ENCODE data around the gene METAP1D. TPM values are rescaled to one million over a fixed set of nuclear protein-coding genes. Genes with fewer than 3 reads are reported as not detected.

METAP1D gene
- total and polyA plus RNA-seq, 12 donors, result 1.7 to 21.8 (median 7.8) TPM

DNA sequence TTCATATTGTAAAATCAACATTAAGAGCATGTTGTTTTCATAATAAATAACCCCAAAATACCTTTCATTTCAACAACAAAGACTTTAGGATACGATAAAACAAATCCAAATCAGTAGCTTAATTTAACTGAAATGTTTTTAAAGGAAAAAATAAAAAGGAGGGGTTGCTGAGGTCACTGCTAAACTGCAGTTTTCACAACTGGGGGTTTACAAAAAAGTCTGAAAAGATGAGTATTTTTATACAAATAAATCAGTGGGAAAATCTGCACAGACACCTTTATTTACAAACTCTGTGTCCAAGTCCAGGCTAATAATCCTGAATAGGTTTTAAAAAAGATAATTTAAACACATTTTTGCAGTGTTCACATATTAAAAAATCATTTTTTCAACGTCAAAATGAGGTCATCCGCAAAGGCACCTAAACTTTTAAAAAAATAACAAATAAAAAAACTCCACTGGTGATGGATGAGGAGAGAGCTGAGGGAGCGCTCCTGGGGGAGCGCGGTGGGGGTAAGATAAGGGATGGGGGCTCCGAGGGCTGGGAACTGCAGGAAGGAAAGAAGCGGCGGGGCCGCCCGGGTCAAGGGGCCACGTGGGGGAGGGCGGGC is 99.8 kb downstream of the METAP1D start:
- Histone ChIP-seq H3K36me3 (replicated peaks in 1 of 2) (no peaks in the 10 kb centered on the region), H3K4me3 (peak overlapping the region in 1 of 4 donors; percentile 53), H3K27me3 (peaks cover 92% of the 10 kb centered on the region), H3K9me3 (replicated peaks in 1 of 3) (no peaks in the 10 kb centered on the region), H3K4me1 (replicated peaks in 1 of 2) (peaks cover 37 to 67% of the 10 kb centered on the region in 2 donors), H3K27ac (peak overlapping the region in 1 of 5 donors; percentile 10)
- TF ChIP-seq, protein P1, sequence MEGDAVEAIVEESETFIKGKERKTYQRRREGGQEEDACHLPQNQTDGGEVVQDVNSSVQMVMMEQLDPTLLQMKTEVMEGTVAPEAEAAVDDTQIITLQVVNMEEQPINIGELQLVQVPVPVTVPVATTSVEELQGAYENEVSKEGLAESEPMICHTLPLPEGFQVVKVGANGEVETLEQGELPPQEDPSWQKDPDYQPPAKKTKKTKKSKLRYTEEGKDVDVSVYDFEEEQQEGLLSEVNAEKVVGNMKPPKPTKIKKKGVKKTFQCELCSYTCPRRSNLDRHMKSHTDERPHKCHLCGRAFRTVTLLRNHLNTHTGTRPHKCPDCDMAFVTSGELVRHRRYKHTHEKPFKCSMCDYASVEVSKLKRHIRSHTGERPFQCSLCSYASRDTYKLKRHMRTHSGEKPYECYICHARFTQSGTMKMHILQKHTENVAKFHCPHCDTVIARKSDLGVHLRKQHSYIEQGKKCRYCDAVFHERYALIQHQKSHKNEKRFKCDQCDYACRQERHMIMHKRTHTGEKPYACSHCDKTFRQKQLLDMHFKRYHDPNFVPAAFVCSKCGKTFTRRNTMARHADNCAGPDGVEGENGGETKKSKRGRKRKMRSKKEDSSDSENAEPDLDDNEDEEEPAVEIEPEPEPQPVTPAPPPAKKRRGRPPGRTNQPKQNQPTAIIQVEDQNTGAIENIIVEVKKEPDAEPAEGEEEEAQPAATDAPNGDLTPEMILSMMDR (IDR thresholded peaks at IDR 0.05), result no peak
- TF ChIP-seq POLR2A (IDR thresholded peaks at IDR 0.05), result no peak
- no peak for DNase-seq
- intact Hi-C loops (cut with DNase I), result loop anchor here (5.0 to 10.0 kb wide), 6 partner anchors 97 to 525 kb away; partner anchors contain the start of gene METAP1D (in 1 of the 2)
- WGBS, 4 donors, result 7 to 17% (median 10%) methylated on average over 7 to 13 of the region's 13 CpGs

DNA sequence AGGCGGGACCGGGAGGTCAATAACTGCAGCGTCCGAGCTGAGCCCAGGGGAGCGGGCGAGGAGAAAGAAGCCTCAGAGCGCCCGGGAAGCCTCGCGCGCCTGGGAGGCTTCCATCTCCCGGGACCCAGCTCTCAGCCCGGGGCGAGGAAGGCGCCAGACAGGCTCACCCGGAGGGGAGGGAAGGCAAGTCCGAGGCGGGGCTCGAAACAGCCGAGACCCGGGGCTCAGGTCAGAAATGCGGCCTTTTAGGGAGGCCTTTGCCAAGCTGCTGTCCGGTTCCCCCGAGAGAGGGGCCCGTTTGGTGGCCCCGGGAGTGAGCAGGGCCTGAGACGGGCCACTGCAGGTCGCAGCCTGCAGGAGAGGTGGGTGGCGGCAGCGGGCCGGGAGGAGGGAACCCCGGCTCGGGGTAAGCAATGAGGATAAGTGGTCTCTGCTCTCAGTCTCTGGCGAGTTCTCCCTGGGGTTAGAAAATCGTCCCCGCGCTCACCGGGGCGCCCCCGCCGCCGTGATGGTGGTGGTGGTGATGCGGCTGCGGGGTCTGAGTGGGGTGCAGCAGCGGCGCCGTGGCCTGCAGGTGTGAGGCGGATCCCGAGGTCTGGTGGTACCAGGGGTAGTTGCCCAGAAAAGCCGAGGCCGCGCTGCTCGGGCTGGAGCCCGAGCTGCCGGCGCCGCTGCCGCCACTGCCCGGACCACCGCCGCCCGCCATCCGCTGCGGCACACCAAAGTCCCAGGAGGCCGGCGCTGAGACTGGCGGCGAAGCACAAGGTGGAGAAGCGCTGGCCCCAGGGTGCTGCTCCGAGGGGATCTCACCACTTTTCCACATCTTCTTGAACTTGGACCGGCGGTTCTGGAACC is 100.6 kb downstream of the METAP1D start:
- Histone ChIP-seq H3K4me1 (replicated peaks in 1 of 2) (peaks cover 30 to 60% of the 10 kb centered on the region in 2 donors), H3K27ac (peak overlapping the region in 1 of 5 donors; percentile 43), H3K4me3 (no peak overlapping the region), H3K36me3 (replicated peaks in 1 of 2) (no peaks in the 10 kb centered on the region), H3K27me3 (peaks cover 93% of the 10 kb centered on the region), H3K9me3 (replicated peaks in 1 of 3) (no peaks in the 10 kb centered on the region)
- intact Hi-C loops (cut with DNase I), result loop anchor here (5.0 to 10.0 kb wide), 5 partner anchors 98 to 526 kb away; no protein-coding TSS in a partner anchor
- no peak for TF ChIP-seq POLR2A (IDR thresholded peaks at IDR 0.05)
- TF ChIP-seq, protein P1 (IDR thresholded peaks at IDR 0.05), result no peak
- 8 to 21% (median 11%) methylated on average over 16 to 72 of the region's 72 CpGs for WGBS, 4 donors
- no peak for DNase-seq

DNA sequence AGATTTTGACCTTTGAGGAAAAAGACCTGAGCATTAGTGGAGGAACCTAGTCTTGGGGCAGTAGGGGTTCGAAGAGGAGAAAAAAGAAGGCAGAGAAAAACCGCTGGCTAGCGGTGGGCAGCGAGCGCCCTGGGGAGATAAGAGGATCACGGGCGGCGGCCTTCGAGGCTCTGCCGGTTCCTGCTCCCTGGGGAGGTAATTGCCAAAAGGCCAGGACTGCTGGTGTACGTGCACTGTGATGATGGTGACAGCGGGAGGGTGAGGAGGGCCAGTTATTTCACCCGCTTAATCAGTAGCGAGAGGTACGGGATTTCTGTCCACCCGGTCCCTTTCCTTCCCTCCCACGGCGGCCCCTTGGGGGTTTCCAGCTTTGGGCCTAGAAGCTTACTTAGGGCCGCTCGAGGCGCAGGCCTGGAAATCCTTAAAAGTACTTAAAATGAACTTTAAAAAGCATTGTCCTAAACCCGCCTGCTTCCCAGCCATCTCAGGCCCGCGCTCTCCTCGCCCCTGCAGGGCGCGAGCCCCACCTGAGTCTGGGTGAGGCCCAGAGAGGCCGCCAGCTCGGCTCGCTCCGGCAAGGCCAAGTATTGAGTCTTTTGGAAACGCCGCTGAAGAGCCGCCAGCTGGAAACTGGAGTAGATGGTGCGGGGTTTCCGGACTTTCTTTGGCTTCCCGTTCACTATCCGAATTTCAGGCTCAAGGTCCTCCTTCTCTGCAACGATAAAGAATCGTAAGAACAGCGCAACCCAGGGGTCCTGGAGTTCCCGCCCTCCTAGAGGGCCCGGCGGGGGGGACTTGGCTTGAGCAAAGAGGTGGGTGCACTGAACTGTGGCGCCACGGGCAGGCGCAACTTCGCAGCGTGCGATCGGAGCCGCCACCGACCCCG is 101.4 kb downstream of the METAP1D start:
- TF ChIP-seq POLR2A (IDR thresholded peaks at IDR 0.05), result no peak
- no peak overlapping the region for H3K4me3 ChIP-seq
- H3K4me1 ChIP-seq (replicated peaks in 1 of 2), result peaks cover 26 to 53% of the 10 kb centered on the region in 2 donors
- intact Hi-C loops (cut with DNase I), result loop anchor here (5.0 to 10.0 kb wide), 5 partner anchors 99 to 526 kb away; no protein-coding TSS in a partner anchor
- 18 to 23% (median 22%) methylated on average over 31 to 54 of the region's 54 CpGs for WGBS, 4 donors
- no peaks in the 10 kb centered on the region for H3K36me3 ChIP-seq (replicated peaks in 1 of 2)
- peak in 1 of 7 donors; percentile 52 for DNase-seq
- H3K27me3 ChIP-seq, result peaks cover 93% of the 10 kb centered on the region
- peak overlapping the region in 1 of 5 donors; percentile 43 for H3K27ac ChIP-seq
- no peaks in the 10 kb centered on the region for H3K9me3 ChIP-seq (replicated peaks in 1 of 3)

DNA sequence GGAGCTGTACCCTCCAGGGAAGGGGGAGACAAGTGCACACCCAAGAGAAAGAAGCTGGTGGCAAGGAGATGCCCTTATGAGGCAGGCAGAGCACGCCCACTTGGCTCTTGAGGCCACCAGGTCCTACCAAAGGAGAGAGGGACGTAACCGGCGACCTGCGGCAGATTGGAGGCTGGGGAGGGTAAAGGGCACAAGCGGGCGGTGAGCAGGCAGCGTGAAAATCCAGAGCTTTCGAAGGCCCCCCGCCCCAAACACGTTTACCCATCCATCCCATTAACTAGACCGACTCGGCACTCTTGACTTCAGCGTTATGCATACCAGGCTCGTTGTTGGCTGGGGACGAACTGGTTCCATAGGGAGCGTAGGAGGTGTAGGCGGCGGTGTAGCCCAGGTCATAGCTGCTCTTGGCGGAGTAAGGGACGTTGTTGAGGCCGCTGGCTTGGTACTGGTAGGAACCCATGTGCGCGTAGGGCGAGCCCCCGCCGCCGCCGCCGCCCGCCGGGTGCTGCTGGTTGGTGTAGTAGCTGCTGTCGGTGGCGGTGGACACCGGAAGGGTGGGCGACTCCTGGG is 102.2 kb downstream of the METAP1D start:
- peaks cover 93% of the 10 kb centered on the region for H3K27me3 ChIP-seq
- DNase-seq, result peak in 1 of 7 donors; percentile 52
- intact Hi-C loops (cut with DNase I), result loop anchor here (5.0 to 10.0 kb wide), 5 partner anchors 100 to 527 kb away; no protein-coding TSS in a partner anchor
- peaks cover 20 to 52% of the 10 kb centered on the region in 2 donors for H3K4me1 ChIP-seq (replicated peaks in 1 of 2)
- 4 to 6% (median 5%) methylated on average over 32 to 36 of the region's 36 CpGs for WGBS, 4 donors
- H3K4me3 ChIP-seq, result peak overlapping the region in 2 of 4 donors; percentile 27 to 57
- no peak for TF ChIP-seq POLR2A (IDR thresholded peaks at IDR 0.05)
- TF ChIP-seq, protein P1 (IDR thresholded peaks at IDR 0.05), result no peak
- H3K27ac ChIP-seq, result peak overlapping the region in 1 of 5 donors; percentile 43
- no peaks in the 10 kb centered on the region for H3K9me3 ChIP-seq (replicated peaks in 1 of 3)
- H3K36me3 ChIP-seq (replicated peaks in 1 of 2), result no peaks in the 10 kb centered on the region
